Osteocyte (in vitro differentiated cells): ENCODE data around the gene LPIN3. TPM values are rescaled to one million over a fixed set of nuclear protein-coding genes. Genes with fewer than 3 reads are reported as not detected.

Source experiments
- DNase-seq: peaks from one replicate; pipeline ENCODE4 v3.0.0; 2021; ENCODE audit warnings: mixed read lengths; ENCODE audit not compliant: unreplicated experiment; ENCODE audit errors: extremely low spot score
- H3K27ac Mint-ChIP-seq: one replicate; pipeline ENCODE4 v1.8.0; 2021; ENCODE audit warnings: mild to moderate bottlenecking, mixed read lengths; ENCODE audit not compliant: unreplicated experiment
- H3K27me3 Mint-ChIP-seq: one replicate; pipeline ENCODE4 v1.8.0; 2021; ENCODE audit warnings: mixed read lengths; ENCODE audit not compliant: unreplicated experiment
- H3K36me3 Mint-ChIP-seq: one replicate; pipeline ENCODE4 v1.8.0; 2021; ENCODE audit warnings: mixed read lengths; ENCODE audit not compliant: unreplicated experiment
- H3K4me1 Mint-ChIP-seq: one replicate; pipeline ENCODE4 v1.8.0; 2021; ENCODE audit warnings: mixed read lengths; ENCODE audit not compliant: unreplicated experiment
- H3K4me3 Mint-ChIP-seq: one replicate; pipeline ENCODE4 v1.8.0; 2021; ENCODE audit warnings: mild to moderate bottlenecking, moderate library complexity, mixed read lengths; ENCODE audit not compliant: unreplicated experiment
- H3K9me3 Mint-ChIP-seq: one replicate; pipeline ENCODE4 v1.8.0; 2021; ENCODE audit warnings: mixed read lengths; ENCODE audit not compliant: unreplicated experiment
- total RNA-seq: library from RNA; stranded (reverse); gene quantifications from 2 replicates; pipeline ENCODE4 v1.2.1, GENCODE V29; 2021
- TF ChIP-seq, protein P1 (sequence below): fragments of 200-600 bp; sonication (generic); IDR thresholded peaks from 2 replicates; pipeline ENCODE4 v1.5.0; 2021; ENCODE audit warnings: antibody characterized with exemption, mild to moderate bottlenecking, moderate library complexity

Gene LPIN3
- total RNA-seq, 1 donor from 2014 or later: 2.9 TPM

DNA sequence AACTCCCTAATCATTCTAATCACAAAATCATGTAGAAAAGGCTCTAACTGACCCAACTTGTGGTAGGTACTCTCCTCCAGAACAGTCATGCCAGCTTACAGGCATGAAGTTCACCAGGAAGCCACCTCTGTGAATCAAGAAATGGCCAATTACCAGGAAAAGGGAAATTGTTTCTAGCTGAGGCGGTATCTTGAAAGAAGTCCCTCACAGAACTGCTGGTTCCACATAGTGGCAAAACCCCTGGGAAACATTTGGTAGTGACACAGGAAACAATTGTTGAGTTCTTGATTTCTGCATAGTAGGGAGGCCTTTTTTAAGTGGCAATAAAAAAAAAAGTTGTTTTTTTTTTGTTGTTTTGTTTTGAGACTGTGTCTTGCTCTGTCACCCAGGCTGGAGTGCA is 19.6 kb upstream of the LPIN3 start:
- no peak for DNase-seq
- no peak overlapping the region for H3K27ac Mint-ChIP-seq
- no peaks in the 10 kb centered on the region for H3K36me3 Mint-ChIP-seq
- H3K4me1 Mint-ChIP-seq: peaks cover 11% of the 10 kb centered on the region
- H3K4me3 Mint-ChIP-seq: no peak overlapping the region
- H3K9me3 Mint-ChIP-seq: no peaks in the 10 kb centered on the region
- no peaks in the 10 kb centered on the region for H3K27me3 Mint-ChIP-seq
- TF ChIP-seq, protein P1, sequence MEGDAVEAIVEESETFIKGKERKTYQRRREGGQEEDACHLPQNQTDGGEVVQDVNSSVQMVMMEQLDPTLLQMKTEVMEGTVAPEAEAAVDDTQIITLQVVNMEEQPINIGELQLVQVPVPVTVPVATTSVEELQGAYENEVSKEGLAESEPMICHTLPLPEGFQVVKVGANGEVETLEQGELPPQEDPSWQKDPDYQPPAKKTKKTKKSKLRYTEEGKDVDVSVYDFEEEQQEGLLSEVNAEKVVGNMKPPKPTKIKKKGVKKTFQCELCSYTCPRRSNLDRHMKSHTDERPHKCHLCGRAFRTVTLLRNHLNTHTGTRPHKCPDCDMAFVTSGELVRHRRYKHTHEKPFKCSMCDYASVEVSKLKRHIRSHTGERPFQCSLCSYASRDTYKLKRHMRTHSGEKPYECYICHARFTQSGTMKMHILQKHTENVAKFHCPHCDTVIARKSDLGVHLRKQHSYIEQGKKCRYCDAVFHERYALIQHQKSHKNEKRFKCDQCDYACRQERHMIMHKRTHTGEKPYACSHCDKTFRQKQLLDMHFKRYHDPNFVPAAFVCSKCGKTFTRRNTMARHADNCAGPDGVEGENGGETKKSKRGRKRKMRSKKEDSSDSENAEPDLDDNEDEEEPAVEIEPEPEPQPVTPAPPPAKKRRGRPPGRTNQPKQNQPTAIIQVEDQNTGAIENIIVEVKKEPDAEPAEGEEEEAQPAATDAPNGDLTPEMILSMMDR: no peak

DNA sequence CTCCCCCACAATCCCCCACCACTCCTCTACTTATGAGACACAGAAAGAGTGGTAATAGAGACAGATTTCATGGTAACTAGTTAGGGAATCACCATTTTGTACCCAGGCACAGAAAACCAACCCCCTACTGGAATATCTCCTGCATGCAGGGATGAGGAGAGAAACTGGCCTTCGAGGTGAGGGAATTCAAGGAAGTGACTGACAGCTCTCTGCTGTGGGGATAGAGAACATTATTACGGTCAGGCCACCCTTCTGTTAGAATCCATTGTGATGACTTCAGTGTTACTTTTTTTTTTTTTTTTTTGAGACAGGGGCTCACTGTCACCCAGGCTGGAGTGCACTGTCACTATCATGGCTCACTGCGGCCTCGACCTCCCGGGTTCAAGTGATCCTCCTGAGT is 13.4 kb upstream of the LPIN3 start:
- no peaks in the 10 kb centered on the region for H3K36me3 Mint-ChIP-seq
- H3K27ac Mint-ChIP-seq: peak overlapping the region; percentile 20
- H3K4me3 Mint-ChIP-seq: no peak overlapping the region
- DNase-seq: no peak
- TF ChIP-seq, protein P1: no peak
- H3K27me3 Mint-ChIP-seq: no peaks in the 10 kb centered on the region
- H3K4me1 Mint-ChIP-seq: peaks cover 23% of the 10 kb centered on the region
- H3K9me3 Mint-ChIP-seq: no peaks in the 10 kb centered on the region

DNA sequence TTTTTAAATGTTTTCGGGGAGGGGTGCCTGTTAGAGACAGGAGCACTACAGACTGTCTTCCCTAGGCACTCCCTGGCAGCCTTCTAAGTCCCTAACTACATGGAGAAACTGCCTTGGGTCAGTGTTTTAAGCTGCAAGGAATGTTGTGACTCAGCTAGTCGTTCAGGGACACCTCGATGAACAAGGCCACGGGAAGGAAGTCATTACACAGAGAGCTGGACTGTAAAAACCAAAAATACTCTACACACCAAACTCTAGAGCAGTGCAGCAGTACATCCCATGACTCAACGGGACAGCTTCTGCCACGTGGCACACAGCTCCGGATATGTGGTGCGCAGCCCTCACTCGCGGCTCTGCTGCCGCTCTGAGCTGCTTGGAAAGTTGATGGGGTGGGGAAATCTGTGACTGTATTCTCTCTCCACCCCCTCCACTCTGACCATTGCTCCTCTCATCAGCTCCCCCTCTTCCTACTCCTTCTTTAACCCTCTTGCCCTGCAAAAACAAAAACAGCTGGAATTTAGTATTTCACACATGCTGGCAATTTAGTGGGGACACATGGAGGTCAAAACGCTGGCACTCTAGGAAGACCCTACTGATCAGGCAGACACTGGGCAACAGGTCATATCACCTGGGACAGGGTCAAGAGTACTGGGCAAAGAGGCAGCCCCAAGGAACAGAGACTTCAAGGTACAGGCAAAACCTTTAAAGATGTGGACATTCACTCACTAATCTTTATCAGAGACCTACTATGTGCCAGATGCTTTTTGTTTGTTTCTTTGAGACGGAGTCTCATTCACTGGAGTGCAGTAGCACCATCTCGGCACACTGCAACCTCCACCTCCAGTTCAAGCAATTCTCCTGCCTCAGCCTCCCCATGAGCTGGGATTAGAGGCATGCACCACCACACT is 10.9 kb upstream of the LPIN3 start:
- Mint-ChIP-seq H3K36me3 (no peaks in the 10 kb centered on the region), H3K27me3 (no peaks in the 10 kb centered on the region), H3K27ac (peak overlapping the region; percentile 98), H3K4me1 (peaks cover 23% of the 10 kb centered on the region), H3K9me3 (no peaks in the 10 kb centered on the region), H3K4me3 (peak overlapping the region; percentile 27)
- TF ChIP-seq, protein P1: no peak
- DNase-seq: peak; percentile 89

DNA sequence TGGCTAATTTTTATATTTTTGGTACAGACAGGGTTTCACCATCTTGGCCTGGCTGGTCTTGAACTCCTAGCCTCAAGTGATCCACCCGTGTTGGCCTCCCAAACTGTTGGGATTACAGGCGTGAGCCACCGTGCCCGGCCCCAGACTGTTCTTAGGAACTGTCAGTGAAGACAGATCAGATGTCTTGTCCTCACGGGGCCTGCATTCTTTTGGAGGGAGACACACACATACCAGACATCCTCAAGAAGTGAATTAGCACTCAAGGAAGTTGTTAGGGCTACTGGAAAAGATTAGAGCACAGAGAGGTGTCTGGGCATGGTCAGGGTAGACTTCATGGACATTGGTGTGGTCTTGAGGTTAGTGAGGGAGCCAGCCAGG is 10.3 kb upstream of the LPIN3 start:
- Mint-ChIP-seq H3K36me3 (no peaks in the 10 kb centered on the region), H3K4me1 (peaks cover 23% of the 10 kb centered on the region), H3K4me3 (no peak overlapping the region), H3K9me3 (no peaks in the 10 kb centered on the region), H3K27ac (peak overlapping the region; percentile 98), H3K27me3 (no peaks in the 10 kb centered on the region)
- TF ChIP-seq, protein P1: no peak
- no peak for DNase-seq

DNA sequence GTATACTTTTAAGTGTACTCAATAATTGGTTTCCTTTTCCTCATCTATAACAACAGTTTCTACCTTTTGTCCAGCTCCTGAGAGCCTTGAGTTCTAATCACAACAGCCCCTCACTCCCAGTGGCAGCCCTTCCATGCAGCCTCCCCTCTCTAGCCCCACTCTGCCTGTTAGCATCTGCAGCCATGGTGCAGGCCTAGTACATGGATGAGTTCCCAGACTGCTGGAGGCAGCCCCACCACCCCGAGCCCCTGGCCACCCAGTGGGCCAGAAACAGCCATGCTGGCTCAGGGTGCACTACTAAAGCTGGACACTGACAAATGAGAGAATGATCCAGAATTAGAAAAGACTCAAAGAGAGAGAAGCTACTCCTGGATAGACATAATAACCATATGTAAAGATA is 9.7 kb upstream of the LPIN3 start:
- H3K4me3 Mint-ChIP-seq: no peak overlapping the region
- TF ChIP-seq, protein P1: no peak
- peaks cover 23% of the 10 kb centered on the region for H3K4me1 Mint-ChIP-seq
- no peaks in the 10 kb centered on the region for H3K36me3 Mint-ChIP-seq
- no peak for DNase-seq
- H3K27ac Mint-ChIP-seq: peak overlapping the region; percentile 27
- H3K9me3 Mint-ChIP-seq: no peaks in the 10 kb centered on the region
- H3K27me3 Mint-ChIP-seq: no peaks in the 10 kb centered on the region
